Body of pancreas (tissue), 4 donors: Measurements from ENCODE around the gene NFS1. TPM values are rescaled to one million over a fixed set of nuclear protein-coding genes. Genes with fewer than 3 reads are reported as not detected.
"Not testable (repeated sequence)": the region's sequence is repeated elsewhere in the genome, so short reads cannot be mapped to it uniquely, and the experiment has no call there.

ENCODE experiments used
- ATAC-seq: fragments of 150-250 bp; one replicate; pipeline ENCODE4 v1.9.1; 2016
- DNase-seq, 4 donors: peaks; one replicate each; pipeline ENCODE4 v3.0.0-alpha.2; 2019
- H3K27ac ChIP-seq, 4 donors: fragments of 200-600 bp; sonication (generic); 1 replicate in 3 of 4; 2 replicates in 1 of 4; pipeline versions ENCODE4 v1.5.1 to v1.6.1; 2016 to 2019; ENCODE audit warnings: mild to moderate bottlenecking in 1 of 4, mixed read lengths in 1 of 4, moderate library complexity in 1 of 4
- H3K27me3 ChIP-seq, 2 donors: fragments of 200-600 bp; sonication (generic); one replicate each; pipeline ENCODE4 v1.6.0; 2016; ENCODE audit warnings: mild to moderate bottlenecking in 1 of 2
- H3K36me3 ChIP-seq, 2 donors: fragments of 200-600 bp; sonication (generic); replicated peaks in 1 of 2; 2 replicates each; pipeline ENCODE4 v1.5.1; 2016; ENCODE audit warnings: low read depth in 2 of 2; ENCODE audit not compliant: insufficient read depth in 1 of 2
- H3K4me1 ChIP-seq: fragments of 200-600 bp; sonication (generic); one replicate; pipeline ENCODE4 v1.6.0; 2016
- H3K4me3 ChIP-seq, 2 donors: fragments of 200-600 bp; sonication (generic); 1 replicate in 1 of 2; 2 replicates in 1 of 2; pipeline ENCODE4 v1.5.1; 2016 to 2019
- H3K9me3 ChIP-seq, 3 donors: fragments of 200-600 bp; sonication (generic); 1 replicate in 2 of 3; 2 replicates in 1 of 3; pipeline ENCODE4 v1.5.1; 2016
- CTCF ChIP-seq, 7 experiments: fragments of 450-650 bp in 4 of 7; fragments of 200-600 bp in 3 of 7; sonication (generic) in 3 of 7; IDR thresholded peaks; one replicate each; pipeline ENCODE4 v1.5.1; 2016 to 2019; ENCODE audit warnings: antibody characterized with exemption in 7 of 7
- POLR2A ChIP-seq, 3 donors: fragments of 450-650 bp; IDR thresholded peaks; one replicate each; pipeline ENCODE4 v1.6.1; 2016; ENCODE audit warnings: antibody characterized with exemption in 3 of 3, mild to moderate bottlenecking in 2 of 3
- WGBS, 2 donors: methylation state at CpG; one replicate each; pipeline ENCODE4 v1.1.5; 2017; 5-methylcytosine and 5-hydroxymethylcytosine counted together
- intact Hi-C: fragments of 100-400 bp; cut with DNase I; formaldehyde crosslinking; loops from one replicate; pipeline ENCODE4 v1.15.1; 2023
- total RNA-seq, 2 donors: library from RNA; depleted of rRNA; stranded (reverse); fragments of >200 nt; gene quantifications; one replicate each; pipeline ENCODE4 v1.1.0, GENCODE V29; 2016

The NFS1 gene
- total RNA-seq, 2 donors from 2014 or later: 15.8 to 22.1 TPM

DNA sequence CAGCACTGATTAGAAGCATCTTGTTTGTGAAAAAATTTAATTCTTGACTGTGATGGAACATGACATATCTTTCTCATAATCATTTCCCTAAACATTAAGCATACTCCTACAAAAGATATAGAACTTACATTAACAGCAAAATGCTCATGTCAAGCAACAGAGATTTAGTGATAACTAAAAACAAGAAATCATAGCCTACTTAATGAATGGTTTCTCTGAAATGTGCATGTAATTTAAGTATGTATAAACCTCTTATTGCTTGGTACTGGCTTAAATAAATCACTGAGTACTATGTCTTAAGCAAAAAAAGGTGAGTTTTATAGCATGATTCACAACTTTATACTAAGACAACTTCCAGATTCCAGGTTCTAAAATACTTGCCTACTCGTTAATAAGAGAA lies 9.3 kb upstream of the NFS1 start:
- DNase-seq (no peak), ATAC-seq (no peak)
- 44 to 48% methylated on average over 1 of the region's 1 CpG for WGBS, 2 donors

DNA sequence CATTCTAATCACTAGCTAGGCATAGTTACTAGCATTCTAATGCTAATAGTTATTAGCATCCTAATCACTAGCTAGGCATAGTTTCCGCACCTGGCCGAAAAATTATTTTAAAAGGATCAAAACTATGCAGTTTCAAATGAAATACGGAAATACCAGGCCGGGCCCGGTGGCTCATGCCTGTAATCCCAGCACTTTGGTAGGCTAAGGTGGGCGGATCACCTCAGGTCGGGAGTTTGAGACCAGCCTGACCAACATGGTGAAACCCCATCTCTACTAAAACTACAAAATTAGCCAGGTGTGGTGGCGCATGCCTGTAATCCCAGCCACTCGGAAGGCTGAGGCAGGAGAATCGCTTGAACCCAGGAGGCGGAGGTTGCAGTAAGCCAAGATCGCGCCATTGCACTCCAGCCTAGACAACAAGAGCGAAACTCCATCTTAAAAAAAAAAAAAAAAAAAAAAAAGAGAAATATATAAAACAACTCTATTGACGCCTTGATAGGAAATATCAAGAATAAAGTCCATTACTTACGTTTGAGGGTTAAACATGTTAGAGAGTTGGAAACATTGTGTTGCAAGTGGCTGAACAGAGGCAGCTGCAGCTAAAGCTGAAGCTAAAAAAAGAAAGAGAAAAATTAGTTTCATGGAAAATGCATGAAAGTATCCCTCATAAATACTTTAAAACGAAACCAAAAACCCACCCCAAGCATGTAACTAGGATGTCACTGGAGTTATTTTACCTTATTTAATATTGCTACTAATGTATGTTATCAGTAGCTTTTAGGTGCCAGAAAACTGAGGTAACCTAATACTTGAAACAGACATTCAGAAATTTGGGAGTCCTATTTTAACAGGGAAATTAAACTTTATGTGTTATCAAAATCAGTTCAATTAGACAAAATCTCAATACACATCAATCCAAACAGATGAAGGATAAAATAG lies 7.7 kb upstream of the NFS1 start:
- WGBS, 2 donors: 91 to 93% methylated on average over 17 of the region's 17 CpGs
- H3K27ac ChIP-seq, DNase-seq, H3K4me3 ChIP-seq, intact Hi-C loops, ATAC-seq, H3K9me3 ChIP-seq, H3K27me3 ChIP-seq: not testable (repeated sequence)
- peaks cover 22 to 41% of the 10 kb centered on the region in 2 donors for H3K36me3 ChIP-seq
- H3K4me1 ChIP-seq: peaks cover 27% of the 10 kb centered on the region

More for the DNA sequence above, 9.3 kb upstream of the NFS1 start:
- H3K27me3 ChIP-seq: no peaks in the 10 kb centered on the region
- H3K4me3 ChIP-seq: no peak overlapping the region
- intact Hi-C loops: no loop called here
- no peak for TF ChIP-seq CTCF (IDR thresholded peaks at IDR 0.05)
- no peak for TF ChIP-seq POLR2A (IDR thresholded peaks at IDR 0.05)
- H3K4me1 ChIP-seq: peaks cover 27% of the 10 kb centered on the region
- H3K9me3 ChIP-seq: no peaks in the 10 kb centered on the region
- peaks cover 30 to 52% of the 10 kb centered on the region in 2 donors for H3K36me3 ChIP-seq
- no peak overlapping the region for H3K27ac ChIP-seq

DNA sequence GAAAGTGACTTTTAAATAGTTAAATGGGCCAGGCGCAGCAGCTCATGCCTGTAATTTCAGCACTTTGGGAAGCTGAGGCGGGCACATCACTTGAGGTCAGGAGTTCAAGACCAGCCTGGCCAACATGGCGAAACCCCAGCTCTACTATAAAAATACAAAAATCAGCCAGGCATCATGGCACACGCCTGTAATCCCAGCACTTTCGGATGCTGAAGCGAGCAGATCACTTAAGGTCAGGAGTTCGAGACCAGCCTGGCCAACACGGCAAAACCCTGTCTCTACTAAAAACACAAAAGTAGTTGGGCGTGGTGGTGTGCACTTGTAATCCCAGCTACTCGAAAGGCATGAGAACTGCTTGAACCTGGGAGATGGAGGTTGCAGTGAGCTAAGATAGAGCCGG lies 6.7 kb upstream of the NFS1 start:
- Histone ChIP-seq H3K36me3 (peaks cover 22 to 36% of the 10 kb centered on the region in 2 donors), H3K4me1 (peaks cover 22% of the 10 kb centered on the region)
- DNase-seq, intact Hi-C loops, ATAC-seq, H3K27ac ChIP-seq, H3K4me3 ChIP-seq, H3K9me3 ChIP-seq, H3K27me3 ChIP-seq: not testable (repeated sequence)
- WGBS, 2 donors: 87 to 89% methylated on average over 11 of the region's 11 CpGs

- intact Hi-C loops: no loop called here
- ATAC-seq (no peak), DNase-seq (no peak)
- peaks cover 22 to 32% of the 10 kb centered on the region in 2 donors for H3K36me3 ChIP-seq
- no peaks in the 10 kb centered on the region for H3K27me3 ChIP-seq
- WGBS, 2 donors: 77 to 84% methylated on average over 5 of the region's 5 CpGs
- H3K4me1 ChIP-seq: peaks cover 19% of the 10 kb centered on the region
- no peaks in the 10 kb centered on the region for H3K9me3 ChIP-seq
- no peak for TF ChIP-seq POLR2A (IDR thresholded peaks at IDR 0.05)
- TF ChIP-seq CTCF (IDR thresholded peaks at IDR 0.05): no peak
- H3K4me3 ChIP-seq: no peak overlapping the region
- H3K27ac ChIP-seq: no peak overlapping the region
Measured at GRCh38 chr20:35704514-35705261, 5.5 kb upstream of the NFS1 start.

DNA sequence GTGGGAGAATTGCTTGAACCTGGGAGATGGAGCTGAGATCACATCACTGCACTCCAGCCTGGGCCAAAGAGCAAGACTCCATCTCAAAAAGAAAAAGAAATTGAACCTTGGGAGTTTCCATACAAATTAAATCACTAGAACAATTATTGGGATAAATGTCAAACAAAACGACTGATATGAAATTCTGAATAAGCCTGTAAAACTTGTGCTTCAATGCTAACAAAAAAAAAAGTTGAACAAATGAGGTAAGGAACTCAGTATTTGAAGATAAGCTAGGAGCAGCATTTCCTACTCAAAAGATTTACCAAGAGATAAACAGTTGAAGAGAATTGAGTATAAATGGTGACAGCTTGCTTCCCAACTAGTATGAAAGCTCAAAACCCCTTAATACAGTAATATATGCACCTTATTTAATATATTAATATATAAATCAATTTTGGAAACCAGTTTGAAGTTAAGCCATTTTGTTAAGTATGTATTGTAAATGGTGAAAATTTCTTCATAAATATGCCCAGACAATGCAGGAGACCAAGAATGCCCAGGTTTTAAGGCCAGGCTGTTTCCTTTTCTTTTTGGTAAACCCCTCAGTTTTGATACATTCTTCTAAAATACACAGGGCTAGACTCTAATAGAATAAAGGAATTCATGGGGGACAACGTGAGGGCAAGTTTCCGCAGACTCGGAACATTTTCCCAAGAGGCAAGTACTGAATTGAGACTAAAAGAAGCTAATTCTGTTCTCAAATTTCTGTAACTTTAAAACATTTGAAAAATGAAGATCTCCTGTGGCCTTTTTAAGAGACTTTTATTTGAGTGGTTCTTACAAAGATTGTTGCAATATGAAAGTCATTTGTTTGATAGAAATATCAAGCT lies 3.9 kb upstream of the NFS1 start:
- WGBS, 2 donors: 69 to 72% methylated on average over 4 of the region's 4 CpGs
- no peak overlapping the region for H3K27ac ChIP-seq
- H3K4me3 ChIP-seq: no peak overlapping the region
- H3K9me3 ChIP-seq: no peaks in the 10 kb centered on the region
- peaks cover 22 to 30% of the 10 kb centered on the region in 2 donors for H3K36me3 ChIP-seq
- no peaks in the 10 kb centered on the region for H3K27me3 ChIP-seq
- TF ChIP-seq CTCF (IDR thresholded peaks at IDR 0.05) (no peak), POLR2A (IDR thresholded peaks at IDR 0.05) (no peak)
- peaks cover 13% of the 10 kb centered on the region for H3K4me1 ChIP-seq
- ATAC-seq (no peak), DNase-seq (no peak)
- intact Hi-C loops: no loop called here
